Measurements from ENCODE around the gene TEAD3. TPM values are rescaled to one million over a fixed set of nuclear protein-coding genes. Genes with fewer than 3 reads are reported as not detected.
A peak's percentile ranks its signal among the peaks of the same experiment; 100 is the strongest.

Gene TEAD3
- total RNA-seq, 8 experiments from 2014 or later = 2.5 to 8.2 (median 4.4) TPM

DNA sequence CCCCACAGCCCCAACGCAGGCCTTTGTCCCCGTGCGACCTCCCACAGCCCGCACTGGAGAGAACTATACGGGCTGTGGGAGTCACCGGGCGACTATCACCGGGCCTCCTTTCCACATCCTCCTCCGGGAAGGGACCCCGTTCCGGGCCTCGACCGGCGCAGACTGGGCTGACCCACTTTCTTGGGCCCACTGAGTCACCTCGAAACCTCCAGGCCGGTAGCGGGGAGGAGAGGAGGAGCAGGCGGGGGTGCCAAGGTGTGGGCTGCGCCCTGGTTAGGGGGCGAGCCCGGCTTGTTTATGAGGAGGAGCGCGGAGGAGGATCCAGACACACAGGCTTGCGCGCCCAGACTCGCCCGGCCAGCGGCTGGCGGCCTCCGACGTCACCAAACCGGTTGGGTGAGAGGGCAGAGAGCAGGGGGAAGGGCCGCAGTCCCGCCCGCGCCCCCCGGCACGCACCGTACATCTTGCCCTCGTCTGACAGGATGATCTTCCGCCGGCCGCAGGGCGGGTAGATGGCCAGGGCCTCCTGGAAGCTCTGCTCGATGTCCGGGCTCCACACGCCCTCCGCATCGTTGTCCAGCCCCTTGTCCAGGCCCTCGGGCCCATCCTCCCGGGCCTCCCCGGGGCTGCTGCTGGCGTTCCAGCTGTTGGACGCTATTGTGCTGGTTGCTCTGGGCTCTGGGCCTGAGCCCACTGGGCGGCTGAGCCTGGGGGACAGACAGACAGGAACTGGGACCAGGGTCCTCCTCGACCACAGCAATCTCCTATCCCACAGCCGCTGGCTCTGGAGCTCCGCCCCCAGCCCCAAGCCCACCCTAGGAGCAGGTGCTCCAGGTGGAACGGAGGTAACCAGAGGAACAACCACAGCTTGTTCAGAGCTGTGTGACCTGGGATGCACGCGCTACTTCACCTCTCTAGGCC, 10.6 kb downstream of the TEAD3 start:
- 86 to 93% (median 89%) methylated on average over 6 to 7 of the region's 61 CpGs; no CpG with 5 or more reads in 7 of the 10 experiments for WGBS, 10 experiments
- Histone ChIP-seq H3K4me1 (replicated peaks in 1 of 2) (peaks cover 18 to 19% of the 10 kb centered on the region in 2 donors), H3K4me3 (no peak overlapping the region), H3K27ac (no peak overlapping the region)
- in situ Hi-C loops (cut with MboI; ENCODE audit: low pct_unique_long_range_greater_than_20kb in 2 of 9, low sequenced_read_pairs in 9 of 9, unreplicated experiment in 9 of 9) = no loop called here
- ATAC-seq (replicated peaks in 6 of 8) = no peak

DNA sequence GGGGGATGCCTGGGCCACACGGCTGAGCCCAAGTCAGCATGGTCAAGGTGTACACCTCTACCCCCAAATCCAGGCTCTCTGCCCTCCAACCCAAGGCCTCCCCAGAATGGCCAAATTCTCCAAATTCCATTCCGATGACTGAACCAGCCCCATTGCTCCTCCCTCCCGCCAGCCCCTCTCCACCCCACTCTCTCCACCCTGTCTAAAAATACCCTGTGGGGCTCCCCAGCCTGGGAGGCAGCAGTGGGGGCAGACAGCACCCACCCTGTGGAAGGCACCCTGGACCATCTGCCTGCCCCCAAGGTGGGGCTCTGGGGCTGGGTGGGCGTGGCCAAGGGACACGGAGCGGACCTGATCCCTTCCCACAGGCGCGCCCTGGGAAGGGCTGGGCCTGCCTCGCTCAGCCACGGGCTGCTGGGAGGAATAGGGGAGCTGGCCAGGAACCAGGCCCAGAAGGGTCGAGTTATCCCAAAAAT, 11.4 kb downstream of the TEAD3 start:
- Histone ChIP-seq H3K4me1 (replicated peaks in 1 of 2) (peaks cover 9 to 11% of the 10 kb centered on the region in 2 donors), H3K4me3 (no peak overlapping the region), H3K27ac (no peak overlapping the region)
- ATAC-seq (replicated peaks in 6 of 8) = peak in 4 of 8 experiments; percentile 4 to 68 (median 42)
- in situ Hi-C loops (cut with MboI; ENCODE audit: low pct_unique_long_range_greater_than_20kb in 2 of 9, low sequenced_read_pairs in 9 of 9, unreplicated experiment in 9 of 9) = no loop called here
- 20 to 67% methylated on average over 1 of the region's 11 CpGs; no CpG with 5 or more reads in 8 of the 10 experiments for WGBS, 10 experiments

- WGBS, 10 experiments = 70 to 100% (median 80%) methylated on average over 1 to 2 of the region's 7 CpGs; no CpG with 5 or more reads in 7 of the 10 experiments
- no peak overlapping the region for H3K27ac ChIP-seq
- ATAC-seq (replicated peaks in 6 of 8) = peak in 6 of 8 experiments; percentile 3 to 26 (median 20)
- H3K4me3 ChIP-seq = no peak overlapping the region
- H3K4me1 ChIP-seq (replicated peaks in 1 of 2) = peaks cover 5 to 6% of the 10 kb centered on the region in 2 donors
- in situ Hi-C loops (cut with MboI; ENCODE audit: low pct_unique_long_range_greater_than_20kb in 2 of 9, low sequenced_read_pairs in 9 of 9, unreplicated experiment in 9 of 9) = no loop called here
Observed at GRCh38 chr6:35484921-35485392, 11.9 kb downstream of the TEAD3 start.

DNA sequence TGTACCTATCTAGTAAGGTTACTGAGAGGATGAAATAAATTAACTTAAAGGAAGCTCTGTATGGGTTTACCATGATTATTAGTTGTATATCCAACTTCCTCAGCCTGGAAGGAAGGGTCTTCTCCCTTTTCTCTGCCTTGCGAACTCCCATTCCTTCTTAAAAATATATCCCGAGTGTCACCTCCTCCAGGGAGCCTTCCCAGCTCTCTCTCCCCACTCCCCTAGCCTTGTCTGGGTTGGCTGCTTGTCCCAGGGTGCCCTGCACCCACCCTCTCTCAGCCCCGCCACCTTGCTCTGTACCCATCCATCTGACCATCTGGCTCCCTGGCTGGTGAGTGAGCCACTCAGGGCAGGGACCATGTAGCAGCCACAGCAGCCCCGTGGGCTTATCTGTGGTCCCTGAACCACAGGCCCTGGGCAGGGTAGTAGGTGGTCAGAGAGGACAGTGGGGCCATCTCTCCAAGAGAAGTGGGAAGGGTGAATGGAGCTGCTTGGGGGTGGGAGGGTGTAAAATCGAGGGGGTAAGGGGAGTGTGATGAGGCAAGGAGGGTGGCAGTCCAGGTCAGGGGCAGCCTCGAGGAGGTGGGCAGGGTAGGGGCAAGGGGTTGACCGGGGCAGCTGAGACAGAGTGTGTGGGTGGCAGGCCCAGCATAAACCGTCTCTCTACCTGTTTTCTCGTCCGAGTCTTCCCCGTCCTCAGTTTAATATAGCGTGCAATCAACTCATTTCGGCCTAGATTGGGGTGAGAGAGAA, 12.8 kb downstream of the TEAD3 start:
- WGBS, 10 experiments = 83 to 100% (median 91%) methylated on average over 1 to 7 of the region's 13 CpGs; no CpG with 5 or more reads in 6 of the 10 experiments
- in situ Hi-C loops (cut with MboI; ENCODE audit: low pct_unique_long_range_greater_than_20kb in 2 of 9, low sequenced_read_pairs in 9 of 9, unreplicated experiment in 9 of 9) = no loop called here

DNA sequence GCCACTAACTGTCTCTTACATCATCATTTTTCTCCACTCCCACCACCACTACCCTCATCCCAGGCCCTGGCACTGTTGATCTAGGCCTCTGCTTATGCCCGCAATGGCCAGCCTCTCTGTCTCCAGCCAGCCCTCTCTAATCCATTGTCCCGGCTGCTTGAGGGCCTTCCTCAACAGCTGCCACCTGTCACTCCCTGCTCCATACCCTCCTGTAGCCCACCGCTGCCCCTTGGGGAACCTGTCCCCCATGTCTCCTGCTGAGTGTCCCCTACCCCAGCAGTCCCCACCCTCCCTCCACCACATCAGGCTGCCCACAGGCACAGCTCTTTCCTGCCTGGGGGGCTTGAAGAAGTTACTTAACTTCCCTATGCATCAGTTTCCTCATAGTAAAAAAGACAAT, 13.4 kb downstream of the TEAD3 start:
- in situ Hi-C loops (cut with MboI; ENCODE audit: low pct_unique_long_range_greater_than_20kb in 2 of 9, low sequenced_read_pairs in 9 of 9, unreplicated experiment in 9 of 9) = no loop called here
- no peak for ATAC-seq (replicated peaks in 6 of 8)
- WGBS, 10 experiments = 80 to 100% (median 100%) methylated on average over 1 of the region's 3 CpGs; no CpG with 5 or more reads in 5 of the 10 experiments
- Histone ChIP-seq H3K4me3 (no peak overlapping the region), H3K4me1 (replicated peaks in 1 of 2) (no peaks in the 10 kb centered on the region), H3K27ac (no peak overlapping the region)

More for the DNA sequence above, 12.8 kb downstream of the TEAD3 start:
- ATAC-seq (replicated peaks in 6 of 8) = no peak
- H3K4me3 ChIP-seq = no peak overlapping the region
- H3K4me1 ChIP-seq (replicated peaks in 1 of 2) = no peaks in the 10 kb centered on the region
- H3K27ac ChIP-seq = no peak overlapping the region

DNA sequence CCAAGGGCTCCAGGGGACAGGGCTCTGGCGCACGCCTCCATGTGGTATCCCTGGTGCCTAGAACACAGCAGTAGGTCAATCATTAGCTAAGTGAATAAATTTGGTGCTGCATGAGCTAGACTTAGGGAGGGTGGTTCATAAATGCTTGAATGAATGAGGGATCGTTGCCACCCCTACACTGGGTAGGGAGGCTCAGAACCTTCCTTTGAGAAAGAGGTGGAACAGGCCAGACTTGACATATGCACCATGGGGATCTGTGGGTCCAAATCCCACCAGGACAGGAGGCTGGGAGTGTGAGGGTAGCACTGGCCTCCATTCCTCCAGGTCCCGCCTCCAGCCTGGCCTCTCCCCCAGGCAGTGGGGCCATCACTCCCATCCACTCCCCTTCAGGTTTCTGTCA, 13.8 kb downstream of the TEAD3 start:
- no peaks in the 10 kb centered on the region for H3K4me1 ChIP-seq (replicated peaks in 1 of 2)
- ATAC-seq (replicated peaks in 6 of 8) = no peak
- WGBS, 10 experiments = 67 to 100% (median 96%) methylated on average over 1 to 4 of the region's 4 CpGs; no CpG with 5 or more reads in 2 of the 10 experiments

DNA sequence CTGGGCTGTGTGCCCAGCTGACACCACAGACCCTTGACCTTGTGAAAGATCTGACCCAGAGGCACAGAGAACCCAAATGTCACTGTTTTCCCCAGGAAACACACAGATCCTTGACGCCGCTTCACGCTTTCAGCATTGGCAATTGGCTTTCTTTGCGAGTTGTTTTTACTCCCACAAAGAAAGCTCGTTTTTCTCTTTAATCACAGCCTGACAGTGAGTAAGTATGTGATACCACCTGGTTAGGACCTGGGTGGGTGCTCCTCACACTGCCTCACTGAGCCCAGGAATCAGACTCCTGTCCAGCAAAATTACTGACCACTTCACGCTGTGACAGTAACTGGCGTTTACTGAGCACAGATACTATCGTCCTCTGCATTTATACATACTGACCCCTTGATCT, 15.7 kb downstream of the TEAD3 start:
- no peak for ATAC-seq (replicated peaks in 6 of 8)
- H3K27ac ChIP-seq = no peak overlapping the region
- H3K4me1 ChIP-seq (replicated peaks in 1 of 2) = peaks cover 0 to 5% of the 10 kb centered on the region in 2 donors
- 61 to 89% (median 74%) methylated on average over 3 to 8 of the region's 8 CpGs; no CpG with 5 or more reads in 3 of the 10 experiments for WGBS, 10 experiments
- H3K4me3 ChIP-seq = no peak overlapping the region
- in situ Hi-C loops (cut with MboI; ENCODE audit: low pct_unique_long_range_greater_than_20kb in 2 of 9, low sequenced_read_pairs in 9 of 9, unreplicated experiment in 9 of 9) = no loop called here

More for the DNA sequence above, 13.8 kb downstream of the TEAD3 start:
- Histone ChIP-seq H3K27ac (no peak overlapping the region), H3K4me3 (no peak overlapping the region)
- in situ Hi-C loops (cut with MboI; ENCODE audit: low pct_unique_long_range_greater_than_20kb in 2 of 9, low sequenced_read_pairs in 9 of 9, unreplicated experiment in 9 of 9) = no loop called here

- no peak overlapping the region for H3K27ac ChIP-seq
- in situ Hi-C loops (cut with MboI; ENCODE audit: low pct_unique_long_range_greater_than_20kb in 2 of 9, low sequenced_read_pairs in 9 of 9, unreplicated experiment in 9 of 9) = no loop called here
- peaks cover 0 to 5% of the 10 kb centered on the region in 2 donors for H3K4me1 ChIP-seq (replicated peaks in 1 of 2)
- H3K4me3 ChIP-seq = no peak overlapping the region
- ATAC-seq (replicated peaks in 6 of 8) = no peak
- 80 to 100% (median 100%) methylated on average over 2 to 7 of the region's 12 CpGs; no CpG with 5 or more reads in 4 of the 10 experiments for WGBS, 10 experiments
Observed at GRCh38 chr6:35480176-35480575, 16.7 kb downstream of the TEAD3 start.

DNA sequence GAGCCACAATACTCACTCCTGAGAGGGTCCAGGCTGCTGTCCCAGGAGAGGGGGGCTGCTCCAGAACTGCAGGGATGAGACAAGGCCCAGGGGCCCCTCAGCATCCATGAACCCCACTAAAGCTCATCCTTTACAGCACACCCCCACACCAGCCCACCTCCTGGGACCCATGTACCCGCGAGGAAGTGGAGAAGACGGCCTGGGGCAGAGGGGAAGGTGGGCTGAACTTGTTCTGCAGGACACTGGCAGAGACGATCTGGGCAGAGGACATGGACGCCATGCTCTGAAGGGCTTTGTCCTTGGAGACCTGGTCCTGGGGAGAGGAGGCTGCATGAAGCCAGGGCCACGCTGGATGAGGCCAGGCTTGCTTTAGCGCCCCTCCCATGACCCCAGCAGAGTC, 18.6 kb downstream of the TEAD3 start:
- ATAC-seq (replicated peaks in 6 of 8) = no peak
- 33 to 100% (median 96%) methylated on average over 1 to 4 of the region's 7 CpGs; no CpG with 5 or more reads in 5 of the 10 experiments for WGBS, 10 experiments
- Histone ChIP-seq H3K27ac (no peak overlapping the region), H3K4me3 (no peak overlapping the region), H3K4me1 (replicated peaks in 1 of 2) (peaks cover 0 to 5% of the 10 kb centered on the region in 2 donors)
- in situ Hi-C loops (cut with MboI; ENCODE audit: low pct_unique_long_range_greater_than_20kb in 2 of 9, low sequenced_read_pairs in 9 of 9, unreplicated experiment in 9 of 9) = no loop called here

DNA sequence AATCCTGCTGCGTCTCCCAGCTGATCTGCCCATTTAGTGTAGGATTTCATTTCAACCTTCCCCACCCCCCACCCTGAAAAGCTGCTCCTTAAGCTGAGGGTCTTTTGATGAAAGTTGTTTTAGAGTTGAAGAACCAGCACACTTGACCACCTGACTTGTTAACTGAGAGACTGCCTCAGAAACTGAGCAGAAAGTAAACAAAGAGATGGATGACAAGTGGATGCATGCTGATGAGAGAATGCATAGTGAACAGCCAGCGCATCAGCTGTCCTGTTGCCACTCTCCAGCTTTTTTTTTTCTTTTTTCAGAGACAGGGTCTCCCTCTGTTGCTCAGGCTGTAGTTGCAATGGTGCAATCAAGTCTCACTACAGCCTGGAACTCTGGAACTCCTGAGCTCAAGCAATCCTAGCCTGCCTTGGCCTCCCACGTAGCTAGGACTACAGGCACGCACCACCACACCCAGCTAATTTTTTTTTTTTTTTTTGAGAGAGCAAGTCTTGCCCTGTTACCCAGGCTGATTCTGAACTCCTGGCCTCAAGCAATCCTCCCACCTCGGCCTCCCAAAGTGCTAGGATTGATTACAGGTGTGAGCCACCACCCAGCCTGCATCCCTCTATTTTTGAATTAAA, 19.2 kb downstream of the TEAD3 start:
- WGBS, 10 experiments = 67 to 100% (median 89%) methylated on average over 1 to 4 of the region's 5 CpGs; no CpG with 5 or more reads in 4 of the 10 experiments
- no peak overlapping the region for H3K4me3 ChIP-seq
- in situ Hi-C loops (cut with MboI; ENCODE audit: low pct_unique_long_range_greater_than_20kb in 2 of 9, low sequenced_read_pairs in 9 of 9, unreplicated experiment in 9 of 9) = no loop called here
- ATAC-seq (replicated peaks in 6 of 8) = peak in 4 of 8 experiments; percentile 19 to 34 (median 22)
- H3K27ac ChIP-seq = no peak overlapping the region
- H3K4me1 ChIP-seq (replicated peaks in 1 of 2) = peaks cover 0 to 5% of the 10 kb centered on the region in 2 donors

- WGBS, 10 experiments = 80 to 100% methylated on average over 1 of the region's 8 CpGs; no CpG with 5 or more reads in 8 of the 10 experiments
- in situ Hi-C loops (cut with MboI; ENCODE audit: low pct_unique_long_range_greater_than_20kb in 2 of 9, low sequenced_read_pairs in 9 of 9, unreplicated experiment in 9 of 9) = no loop called here
- no peak for ATAC-seq (replicated peaks in 6 of 8)
Observed at GRCh38 chr6:35477028-35477427, 19.9 kb downstream of the TEAD3 start.

DNA sequence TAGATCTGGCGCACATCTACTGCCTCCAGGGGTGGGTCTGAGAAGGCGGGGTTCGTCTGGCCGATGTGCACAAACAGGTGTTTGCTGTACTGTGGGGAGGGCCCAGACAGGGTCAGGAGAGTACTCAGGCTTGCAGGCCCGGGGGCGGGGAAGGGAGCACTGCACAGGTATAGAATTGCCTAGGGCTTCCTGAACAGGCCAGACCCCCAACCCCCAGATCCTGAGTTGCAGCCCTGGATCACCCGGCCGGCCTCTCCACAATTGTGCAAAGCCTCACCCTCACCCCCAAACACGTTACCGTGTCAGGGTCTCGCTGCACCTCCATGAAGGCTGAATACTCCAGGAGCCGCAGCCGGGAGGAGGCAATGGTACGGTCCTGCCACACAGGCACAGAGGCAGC, 20.9 kb downstream of the TEAD3 start:
- ATAC-seq (replicated peaks in 6 of 8) = peak in 6 of 8 experiments; percentile 2 to 21 (median 10)
- in situ Hi-C loops (cut with MboI; ENCODE audit: low pct_unique_long_range_greater_than_20kb in 2 of 9, low sequenced_read_pairs in 9 of 9, unreplicated experiment in 9 of 9) = no loop called here
- no peak overlapping the region for H3K27ac ChIP-seq
- 80 to 90% (median 81%) methylated on average over 2 to 8 of the region's 14 CpGs; no CpG with 5 or more reads in 7 of the 10 experiments for WGBS, 10 experiments
- H3K4me1 ChIP-seq (replicated peaks in 1 of 2) = peaks cover 0 to 5% of the 10 kb centered on the region in 2 donors
- H3K4me3 ChIP-seq = no peak overlapping the region

More at GRCh38 chr6:35477028-35477427, 19.9 kb downstream of the TEAD3 start:
- Histone ChIP-seq H3K4me1 (replicated peaks in 1 of 2) (peaks cover 0 to 5% of the 10 kb centered on the region in 2 donors), H3K4me3 (no peak overlapping the region), H3K27ac (peak overlapping the region in 1 of 2 donors; percentile 23)

All from motor neuron (in vitro differentiated cells).